ENCODE data around the gene SHISA9.

DNA sequence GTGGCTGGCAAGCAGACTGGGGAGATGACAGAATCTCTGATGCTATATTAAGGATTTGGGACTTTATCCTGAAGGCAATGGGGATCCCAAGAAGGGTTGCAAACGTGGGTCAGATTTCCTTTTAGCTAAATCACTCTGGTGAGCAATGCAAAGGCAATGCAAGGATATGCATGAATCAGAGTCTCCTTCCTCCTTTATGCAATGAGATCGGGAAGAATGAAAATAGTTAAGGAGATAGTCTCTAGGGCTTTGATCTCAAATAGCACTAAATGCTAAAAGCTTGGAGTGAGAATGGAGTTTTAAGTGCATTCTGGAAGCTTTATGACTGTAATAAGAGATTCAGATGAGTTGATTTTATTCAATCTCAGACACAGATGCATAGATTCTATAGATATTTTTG is 27.2 kb upstream of the SHISA9 start:
- TF ChIP-seq, protein P1, sequence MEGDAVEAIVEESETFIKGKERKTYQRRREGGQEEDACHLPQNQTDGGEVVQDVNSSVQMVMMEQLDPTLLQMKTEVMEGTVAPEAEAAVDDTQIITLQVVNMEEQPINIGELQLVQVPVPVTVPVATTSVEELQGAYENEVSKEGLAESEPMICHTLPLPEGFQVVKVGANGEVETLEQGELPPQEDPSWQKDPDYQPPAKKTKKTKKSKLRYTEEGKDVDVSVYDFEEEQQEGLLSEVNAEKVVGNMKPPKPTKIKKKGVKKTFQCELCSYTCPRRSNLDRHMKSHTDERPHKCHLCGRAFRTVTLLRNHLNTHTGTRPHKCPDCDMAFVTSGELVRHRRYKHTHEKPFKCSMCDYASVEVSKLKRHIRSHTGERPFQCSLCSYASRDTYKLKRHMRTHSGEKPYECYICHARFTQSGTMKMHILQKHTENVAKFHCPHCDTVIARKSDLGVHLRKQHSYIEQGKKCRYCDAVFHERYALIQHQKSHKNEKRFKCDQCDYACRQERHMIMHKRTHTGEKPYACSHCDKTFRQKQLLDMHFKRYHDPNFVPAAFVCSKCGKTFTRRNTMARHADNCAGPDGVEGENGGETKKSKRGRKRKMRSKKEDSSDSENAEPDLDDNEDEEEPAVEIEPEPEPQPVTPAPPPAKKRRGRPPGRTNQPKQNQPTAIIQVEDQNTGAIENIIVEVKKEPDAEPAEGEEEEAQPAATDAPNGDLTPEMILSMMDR (IDR thresholded peaks at IDR 0.05) = no peak
- TF ChIP-seq ZFX (IDR thresholded peaks at IDR 0.05; ENCODE audit: borderline replicate concordance) = no peak

Measured in 22Rv1 (cell line).